H4 (cell line): ENCODE measurements around the gene PIGA. TPM values are rescaled to one million over a fixed set of nuclear protein-coding genes. Genes with fewer than 3 reads are reported as not detected.

Experiments used
- DNase-seq: peaks from one replicate; pipeline ENCODE4 v3.0.0-alpha.2; 2015; ENCODE audit warnings: low spot score
- total RNA-seq: library from RNA; depleted of rRNA; stranded (reverse); fragments of >200 nt; shearing (Covaris generic); gene quantifications from 2 replicates; pipeline ENCODE4 v1.2.3, GENCODE V29; 2014; rRNA removed

PIGA gene
- total RNA-seq = 9.9 and 10.9 TPM in 2 replicates

- peak; percentile 97 for DNase-seq
Measured at GRCh38 chrX:15335135-15336022, at the start of gene PIGA. PIGA (minus strand) TSS chrX:15335523; CDS start chrX:15331930, 3,593 bp downstream.

DNA sequence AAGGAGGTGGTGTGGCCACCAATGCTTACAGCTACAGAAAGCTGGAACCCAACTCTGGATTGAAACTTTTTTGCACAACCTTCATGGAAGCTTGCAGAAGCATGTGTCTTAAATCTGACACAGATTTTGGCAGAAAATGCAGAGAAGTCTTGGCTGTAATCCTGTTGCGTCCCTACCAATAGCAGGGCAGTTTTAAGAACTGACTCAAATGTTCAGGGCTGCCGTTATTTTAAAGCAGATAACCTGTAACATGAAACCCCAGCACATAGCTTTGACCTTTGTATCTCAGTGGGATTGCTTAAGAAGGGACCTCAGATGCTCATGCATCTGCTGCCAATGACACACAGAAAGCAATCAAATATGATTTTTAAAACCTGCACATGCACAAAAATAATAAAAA, 49.0 kb upstream of the PIGA start, which contains the start of gene VEGFD:
VEGFD (minus strand) TSS at position 110 of the 400 bp plus-strand sequence. CDS start 467 bp downstream, outside the sequence.
- no peak for DNase-seq

- no peak for DNase-seq
Measured at GRCh38 chrX:15382813-15383212, 47.5 kb upstream of the PIGA start.

DNA sequence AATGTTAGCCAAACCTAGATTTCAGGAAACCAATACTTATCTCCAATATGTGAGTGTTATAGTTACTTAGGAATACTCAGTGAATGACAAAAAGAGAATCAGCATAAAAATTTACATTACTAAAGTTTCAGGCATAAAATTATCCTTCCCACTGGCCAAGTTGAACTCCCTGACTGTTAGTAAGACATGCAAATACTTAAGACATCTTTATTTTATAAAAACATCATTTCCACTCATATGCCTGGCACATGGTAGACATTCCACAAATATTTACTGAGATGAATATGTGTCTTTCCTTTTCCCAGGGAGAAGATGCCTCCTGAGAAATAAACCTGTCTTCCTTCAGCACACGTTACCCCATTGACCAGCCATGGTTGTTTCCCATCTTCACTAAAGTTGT, 41.6 kb upstream of the PIGA start:
- DNase-seq = no peak

DNA sequence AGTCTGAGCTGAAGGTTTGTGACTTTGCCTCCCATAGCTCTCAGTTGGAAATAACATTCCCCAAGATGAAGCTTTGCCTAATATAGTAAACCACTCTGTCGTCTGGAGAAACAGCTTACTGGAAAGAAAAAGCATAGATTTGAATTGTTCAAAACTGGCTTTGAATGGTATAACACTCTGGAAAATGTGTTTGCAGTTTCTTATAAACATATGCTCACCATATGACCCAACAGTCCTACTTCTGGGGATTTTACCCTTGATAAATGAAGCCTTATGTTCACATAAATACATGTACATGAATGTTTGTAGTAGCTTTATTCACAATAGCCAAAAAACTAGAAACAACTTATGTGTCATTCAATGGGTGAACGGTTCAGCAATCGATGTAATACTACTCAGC, 38.7 kb upstream of the PIGA start:
- no peak for DNase-seq

DNA sequence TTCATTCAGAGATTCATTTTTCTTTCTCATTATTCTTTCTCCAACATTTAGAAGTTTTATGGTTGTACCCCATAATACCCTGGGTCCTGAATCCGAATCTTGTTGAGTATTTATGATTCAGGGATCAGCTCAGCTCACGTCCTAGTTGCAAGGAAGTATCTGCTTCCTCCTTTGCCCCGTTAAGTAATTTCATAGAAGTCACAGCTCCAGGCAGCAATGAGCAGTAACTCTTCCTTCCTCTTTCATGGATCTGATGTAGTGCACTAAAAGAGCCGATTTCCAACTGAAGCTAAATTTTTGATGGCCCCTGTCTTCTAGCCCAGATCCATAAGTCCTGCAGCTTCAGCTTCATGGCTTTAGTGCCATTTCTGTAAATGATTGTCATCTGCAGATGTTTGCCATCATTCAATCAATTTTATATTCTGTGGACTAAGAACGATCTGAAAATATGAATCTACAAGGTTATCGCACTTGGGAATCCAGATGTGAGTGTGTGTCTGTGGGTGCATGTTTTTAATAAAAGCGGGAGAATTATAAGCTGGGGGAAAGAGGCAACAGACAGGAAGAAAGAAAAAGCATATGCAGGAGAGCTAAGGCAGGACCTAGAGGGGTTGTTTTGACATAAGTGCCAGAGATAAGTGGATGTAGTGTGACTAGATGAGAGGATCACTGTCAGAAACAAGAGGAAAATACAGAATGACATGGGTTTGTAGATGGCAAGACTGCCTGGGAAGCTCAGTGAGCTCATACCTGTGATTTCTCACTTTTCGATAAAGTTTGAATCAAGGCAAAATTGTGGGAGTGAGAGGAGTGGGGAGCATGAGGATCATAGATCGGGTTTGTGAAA, 31.4 kb upstream of the PIGA start:
- DNase-seq = no peak

DNA sequence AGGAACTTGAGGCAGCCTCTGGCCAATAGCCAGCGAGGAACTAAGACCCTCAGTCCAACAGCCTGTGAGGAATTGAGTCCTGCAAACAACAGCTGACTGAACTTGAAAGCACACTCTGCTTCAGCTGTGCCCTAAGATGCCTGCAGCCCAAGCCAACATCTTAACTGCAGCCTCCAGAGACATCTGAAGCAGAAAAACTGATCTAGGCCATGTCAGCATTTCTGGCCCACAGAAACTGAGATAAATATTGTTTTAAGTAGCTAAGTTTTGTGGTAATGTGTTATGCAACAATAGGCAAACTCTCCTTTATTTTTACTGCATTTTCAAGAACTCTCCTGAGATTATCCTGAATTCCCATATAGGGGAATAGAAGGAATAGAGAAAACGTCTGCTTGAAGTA, 24.4 kb upstream of the PIGA start:
- DNase-seq = no peak

DNA sequence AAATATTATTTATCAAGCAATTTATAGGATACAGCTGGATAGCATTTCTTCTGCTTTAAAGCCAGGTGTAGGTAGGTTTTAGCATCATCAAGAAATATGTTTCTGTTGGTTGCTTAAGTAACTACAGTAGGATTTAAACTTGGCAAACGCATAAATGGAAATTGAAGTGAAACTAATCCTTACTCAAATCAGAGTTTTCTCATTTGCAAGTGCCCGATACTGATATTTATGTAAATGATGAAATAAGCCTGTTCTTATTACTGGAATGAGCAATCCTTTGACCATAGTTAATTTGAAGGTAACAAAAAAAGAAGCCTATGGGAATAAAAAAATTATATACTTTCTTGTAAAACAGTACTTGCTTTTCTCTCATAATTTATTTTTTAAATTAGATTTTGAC, 23.2 kb upstream of the PIGA start:
- no peak for DNase-seq

GRCh38 chrX:15356444-15356843, 21.1 kb upstream of the PIGA start:
- DNase-seq = no peak

GRCh38 chrX:15350329-15350996, 15.1 kb upstream of the PIGA start:
- DNase-seq = no peak

DNA sequence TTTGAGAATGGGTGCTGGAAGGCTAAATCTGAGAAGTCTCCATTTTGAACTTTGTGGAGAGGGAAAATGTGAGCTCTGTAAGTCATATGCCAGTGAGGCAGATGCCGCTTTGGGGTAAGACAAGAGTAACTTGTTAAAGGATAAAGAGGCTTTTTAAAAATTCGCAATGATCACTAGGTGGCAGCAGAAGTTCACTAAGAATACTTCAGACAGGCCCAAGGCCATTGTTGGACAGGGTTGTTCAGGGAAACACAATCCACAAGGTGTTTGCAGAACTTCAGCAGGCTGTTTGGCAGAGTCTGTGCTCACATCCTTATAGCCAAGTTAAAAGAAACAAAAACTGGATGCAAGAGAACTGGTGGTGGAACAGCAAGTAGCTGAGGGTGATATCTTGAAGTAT, 13.7 kb upstream of the PIGA start:
- peak; percentile 43 for DNase-seq

DNA sequence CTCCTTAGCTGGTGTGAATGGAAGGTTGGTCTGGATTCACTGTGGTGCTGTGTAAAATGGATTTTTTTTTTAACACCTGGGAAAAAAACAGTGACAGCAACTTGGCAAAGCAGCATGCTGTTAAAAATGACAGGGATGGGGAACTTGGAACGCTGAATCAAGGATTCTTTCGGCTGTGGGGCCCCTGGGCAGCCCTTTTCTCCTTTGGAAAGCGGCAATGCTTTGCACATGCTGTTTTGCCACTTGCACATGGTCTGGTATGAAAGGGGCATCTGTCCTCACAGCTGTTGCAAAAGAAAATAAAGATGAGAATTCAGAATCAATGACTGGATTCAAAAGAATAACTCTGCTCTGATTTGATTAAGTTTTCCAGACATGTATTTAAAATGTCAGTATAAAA, 10.7 kb upstream of the PIGA start:
- DNase-seq = no peak

- DNase-seq = no peak
Measured at GRCh38 chrX:15344106-15344505, 8.8 kb upstream of the PIGA start.

GRCh38 chrX:15343075-15343476, 7.8 kb upstream of the PIGA start:
- no peak for DNase-seq

DNA sequence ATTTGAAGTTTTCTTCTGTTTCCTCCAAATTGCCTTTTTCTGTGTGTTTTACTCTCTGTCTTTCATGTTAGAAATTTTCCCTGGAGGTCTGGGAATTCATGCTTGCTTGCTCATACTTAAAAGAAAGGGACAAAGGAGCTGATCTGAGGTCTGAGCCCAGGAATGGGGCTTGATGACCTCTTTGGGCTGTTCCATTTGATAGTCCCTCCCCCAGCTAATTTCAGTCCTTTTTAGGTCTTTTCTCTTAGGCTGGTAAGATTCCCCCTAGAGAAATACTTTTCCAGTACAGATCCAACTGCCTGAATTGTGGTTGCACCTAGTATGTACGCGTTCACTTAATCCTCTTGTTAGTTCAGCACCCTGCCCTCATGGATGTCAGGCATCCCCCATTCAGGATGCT, 5.5 kb upstream of the PIGA start:
- DNase-seq = no peak

DNA sequence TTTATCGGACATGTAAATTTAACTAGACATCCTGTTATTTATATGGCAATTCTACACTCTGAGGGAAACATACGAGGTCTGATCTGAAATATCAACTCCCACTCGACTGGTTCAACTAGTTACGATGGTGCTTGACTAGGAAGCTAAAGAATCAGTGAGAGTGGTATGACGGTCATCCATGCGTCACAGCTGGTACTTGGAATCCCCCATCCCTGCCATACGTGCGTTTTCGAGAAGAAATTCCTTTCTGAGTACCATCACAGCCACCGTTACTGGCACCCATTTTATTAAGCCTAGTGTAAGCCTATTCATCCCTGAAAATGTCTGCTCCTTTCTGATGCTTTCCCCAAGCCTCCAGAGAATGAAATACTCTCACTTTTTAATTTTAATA, 695 bp upstream of the PIGA start:
- peak; percentile 16 for DNase-seq

GRCh38 chrX:15334561-15334960, 762 bp downstream of the PIGA start:
- no peak for DNase-seq

DNA sequence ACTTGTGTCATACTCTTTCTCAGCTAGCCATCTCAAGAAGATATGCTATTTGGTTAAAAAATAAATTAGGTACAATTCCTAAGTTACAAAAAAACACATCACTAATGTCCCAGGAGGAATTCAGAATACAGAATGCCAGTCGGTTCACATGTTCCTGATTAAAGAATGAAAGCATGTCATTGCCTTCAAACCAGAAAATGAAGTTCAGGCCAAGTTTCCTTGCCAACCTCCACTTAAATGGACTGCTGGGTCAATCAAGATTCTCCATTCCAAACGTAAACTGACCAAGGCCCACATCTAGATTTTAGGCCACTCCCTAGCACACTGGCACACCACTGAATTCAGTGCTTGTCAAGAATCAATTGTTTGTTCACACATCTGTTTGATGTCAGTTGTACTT, 6.5 kb downstream of the PIGA start:
- no peak for DNase-seq

DNA sequence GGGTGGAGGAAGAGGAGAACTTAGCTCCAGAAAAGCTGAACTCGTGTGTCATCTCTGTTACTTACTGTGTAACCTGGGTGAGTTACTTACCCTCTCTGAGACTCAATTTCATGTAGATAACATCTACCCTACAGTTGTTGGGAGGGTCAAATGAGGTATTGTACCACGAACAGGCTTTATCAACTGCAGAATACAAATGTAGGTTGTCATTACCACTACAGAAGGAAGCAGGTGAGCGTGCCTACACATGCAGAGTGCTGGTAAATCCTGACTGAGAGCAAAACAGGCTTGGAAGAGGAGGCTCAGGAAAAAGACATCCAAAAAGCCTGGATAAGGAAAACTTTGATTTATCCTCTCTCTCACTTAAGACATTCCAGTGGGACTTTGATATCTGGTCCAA, 7.2 kb downstream of the PIGA start:
- no peak for DNase-seq

DNA sequence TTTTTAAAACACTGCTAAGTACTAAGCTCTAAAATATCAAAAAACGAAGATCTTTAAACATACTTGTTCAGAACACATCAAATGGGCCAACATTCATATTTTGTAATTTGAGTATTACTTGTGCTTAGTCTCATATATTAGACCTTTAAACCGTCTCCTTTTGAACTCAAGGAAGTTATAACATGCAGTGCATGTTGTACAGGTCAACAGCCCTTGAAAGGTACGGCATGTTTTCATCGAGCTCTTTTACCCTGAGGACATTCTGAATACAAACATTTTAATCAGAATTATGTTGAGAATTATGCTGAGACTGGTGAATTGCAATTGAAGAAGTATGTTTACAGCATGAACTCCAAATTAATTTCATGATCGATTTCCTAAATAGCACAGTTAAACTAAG, 12.9 kb downstream of the PIGA start:
- DNase-seq = no peak

GRCh38 chrX:15322072-15322471, 13.3 kb downstream of the PIGA start:
- DNase-seq = no peak

DNA sequence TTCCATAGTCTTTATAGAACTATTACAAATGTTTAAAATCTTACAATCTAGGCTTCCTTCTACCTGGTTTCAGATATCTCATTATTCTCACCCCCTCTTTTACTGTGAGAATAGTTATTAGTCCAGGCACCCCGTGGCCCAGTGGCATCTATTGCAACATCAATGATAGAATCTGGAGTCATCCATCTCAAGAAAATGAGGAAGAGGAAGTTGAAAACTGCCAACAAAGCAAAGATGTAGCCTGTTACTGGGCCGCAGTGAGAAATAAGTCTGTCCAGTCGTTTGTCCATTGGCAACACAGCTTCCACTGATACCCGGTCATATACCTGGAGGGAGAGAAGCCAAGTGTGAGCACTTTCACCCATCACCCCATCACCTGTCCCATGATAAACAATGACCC, 13.9 kb downstream of the PIGA start:
- no peak for DNase-seq
